ENCODE data around the gene DPP6.

The DPP6 gene

GRCh38 chr7:154856733-154857132, 804.5 kb downstream of the DPP6 start:
- Histone ChIP-seq H3K9ac (ENCODE audit: low read length) (no peak overlapping the region), H3K23ac (ENCODE audit: low read length) (no peak overlapping the region), H3K18ac (ENCODE audit: low read length) (no peak overlapping the region), H3K27ac (ENCODE audit: low read depth, low read length) (no peak overlapping the region), H4K5ac (ENCODE audit: low read length) (no peak overlapping the region), H3K79me1 (ENCODE audit: low read length) (no peaks in the 10 kb centered on the region), H2AK5ac (ENCODE audit: low read length) (no peak overlapping the region), H3K79me2 (ENCODE audit: control insufficient read depth, insufficient read depth, low read length) (no peaks in the 10 kb centered on the region), H2BK5ac (ENCODE audit: low read length) (no peak overlapping the region), H3K4me2 (ENCODE audit: low read length) (no peak overlapping the region), H2BK15ac (replicated peaks; ENCODE audit: low read depth) (no peak overlapping the region), H3K56ac (ENCODE audit: low read length) (no peak overlapping the region), H3K27me3 (ENCODE audit: insufficient read depth, low read length, poor library complexity) (no peaks in the 10 kb centered on the region), H3K4me1 (ENCODE audit: control insufficient read depth, low read depth, low read length) (no peaks in the 10 kb centered on the region), H3K4me3 (ENCODE audit: low read length) (no peak overlapping the region), H4K8ac (ENCODE audit: low read depth, low read length) (no peak overlapping the region), H3K36me3 (ENCODE audit: control insufficient read depth, insufficient read depth, low read length) (no peaks in the 10 kb centered on the region), H3K4ac (ENCODE audit: low read depth, low read length) (no peak overlapping the region), H2BK120ac (ENCODE audit: low read depth, low read length) (no peak overlapping the region)
- no peak for DNase-seq
- no CpG with 5 or more reads among the region's 9 CpGs for WGBS (ENCODE audit: extremely low coverage, insufficient coverage, low lambda C conversion rate)

- Histone ChIP-seq H2AK5ac (ENCODE audit: low read length) (no peak overlapping the region), H2BK120ac (ENCODE audit: low read depth, low read length) (no peak overlapping the region), H3K27me3 (ENCODE audit: insufficient read depth, low read length, poor library complexity) (no peaks in the 10 kb centered on the region), H3K79me1 (ENCODE audit: low read length) (no peaks in the 10 kb centered on the region), H4K5ac (ENCODE audit: low read length) (no peak overlapping the region), H3K23ac (ENCODE audit: low read length) (no peak overlapping the region), H3K36me3 (ENCODE audit: control insufficient read depth, insufficient read depth, low read length) (no peaks in the 10 kb centered on the region), H3K4me1 (ENCODE audit: control insufficient read depth, low read depth, low read length) (no peaks in the 10 kb centered on the region), H3K4me3 (ENCODE audit: low read length) (no peak overlapping the region), H3K4ac (ENCODE audit: low read depth, low read length) (no peak overlapping the region), H2BK15ac (replicated peaks; ENCODE audit: low read depth) (no peak overlapping the region), H3K18ac (ENCODE audit: low read length) (no peak overlapping the region), H3K79me2 (ENCODE audit: control insufficient read depth, insufficient read depth, low read length) (no peaks in the 10 kb centered on the region), H3K4me2 (ENCODE audit: low read length) (no peak overlapping the region), H2BK5ac (ENCODE audit: low read length) (no peak overlapping the region), H4K8ac (ENCODE audit: low read depth, low read length) (no peak overlapping the region), H3K27ac (ENCODE audit: low read depth, low read length) (no peak overlapping the region), H3K9ac (ENCODE audit: low read length) (no peak overlapping the region), H3K56ac (ENCODE audit: low read length) (no peak overlapping the region)
- no CpG with 5 or more reads among the region's 3 CpGs for WGBS (ENCODE audit: extremely low coverage, insufficient coverage, low lambda C conversion rate)
- DNase-seq = no peak
Observed at GRCh38 chr7:154857240-154857639, 805.0 kb downstream of the DPP6 start.

DNA sequence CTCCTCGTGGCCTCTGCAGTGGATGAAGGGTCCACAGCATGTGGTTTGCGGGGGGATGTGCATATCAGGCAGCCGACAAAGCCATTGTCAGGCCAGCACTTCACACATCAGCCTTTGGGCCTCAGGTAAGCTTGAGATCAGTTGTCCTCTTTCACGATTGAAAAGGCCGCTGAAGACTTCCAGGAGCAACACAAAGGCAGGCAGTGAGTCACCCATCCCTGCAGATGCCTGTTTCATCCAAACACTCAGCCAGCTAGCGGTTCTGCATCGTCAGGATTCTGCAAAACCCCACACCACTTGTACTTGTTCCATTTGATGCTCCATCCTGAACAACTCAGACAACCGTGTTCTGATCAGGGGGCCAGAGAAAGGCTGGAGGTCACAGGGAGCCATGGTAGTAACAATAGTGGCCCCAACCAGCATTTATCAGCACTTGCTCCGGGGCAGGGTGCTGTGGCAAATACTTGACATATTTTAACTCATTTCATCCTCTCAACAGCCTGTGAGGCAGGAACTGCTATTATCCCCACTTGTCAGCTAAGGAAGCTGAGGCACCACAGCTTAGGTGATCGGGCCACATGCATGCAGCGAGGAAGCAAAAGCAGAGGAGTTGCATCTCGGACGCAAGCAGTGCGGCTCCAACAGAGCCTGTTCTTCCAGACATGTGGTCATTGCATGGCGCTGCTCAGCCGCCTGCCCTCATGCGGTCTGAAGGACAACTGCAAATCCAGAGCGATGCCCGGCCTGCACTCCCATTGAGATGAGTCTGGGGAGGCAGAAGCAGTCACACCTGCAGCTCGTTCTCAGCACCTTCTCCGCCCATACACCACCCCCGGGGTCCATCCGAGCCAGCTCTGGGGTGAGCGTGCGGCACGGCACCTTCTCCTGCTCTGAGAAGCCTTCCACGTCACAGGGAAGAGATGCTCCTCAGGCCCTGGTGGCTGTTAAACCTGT, 805.8 kb downstream of the DPP6 start:
- Histone ChIP-seq H2BK120ac (ENCODE audit: low read depth, low read length) (no peak overlapping the region), H3K56ac (ENCODE audit: low read length) (no peak overlapping the region), H3K9ac (ENCODE audit: low read length) (no peak overlapping the region), H4K5ac (ENCODE audit: low read length) (no peak overlapping the region), H3K4me2 (ENCODE audit: low read length) (no peak overlapping the region), H3K4ac (ENCODE audit: low read depth, low read length) (no peak overlapping the region), H3K79me1 (ENCODE audit: low read length) (no peaks in the 10 kb centered on the region), H3K4me1 (ENCODE audit: control insufficient read depth, low read depth, low read length) (no peaks in the 10 kb centered on the region), H3K23ac (ENCODE audit: low read length) (no peak overlapping the region), H2AK5ac (ENCODE audit: low read length) (no peak overlapping the region), H3K27me3 (ENCODE audit: insufficient read depth, low read length, poor library complexity) (no peaks in the 10 kb centered on the region), H3K18ac (ENCODE audit: low read length) (no peak overlapping the region), H3K27ac (ENCODE audit: low read depth, low read length) (no peak overlapping the region), H3K79me2 (ENCODE audit: control insufficient read depth, insufficient read depth, low read length) (no peaks in the 10 kb centered on the region), H3K4me3 (ENCODE audit: low read length) (no peak overlapping the region), H3K36me3 (ENCODE audit: control insufficient read depth, insufficient read depth, low read length) (no peaks in the 10 kb centered on the region), H4K8ac (ENCODE audit: low read depth, low read length) (no peak overlapping the region), H2BK5ac (ENCODE audit: low read length) (no peak overlapping the region), H2BK15ac (replicated peaks; ENCODE audit: low read depth) (no peak overlapping the region)
- DNase-seq = peak; percentile 57
- WGBS (ENCODE audit: extremely low coverage, insufficient coverage, low lambda C conversion rate) = no CpG with 5 or more reads among the region's 27 CpGs

DNA sequence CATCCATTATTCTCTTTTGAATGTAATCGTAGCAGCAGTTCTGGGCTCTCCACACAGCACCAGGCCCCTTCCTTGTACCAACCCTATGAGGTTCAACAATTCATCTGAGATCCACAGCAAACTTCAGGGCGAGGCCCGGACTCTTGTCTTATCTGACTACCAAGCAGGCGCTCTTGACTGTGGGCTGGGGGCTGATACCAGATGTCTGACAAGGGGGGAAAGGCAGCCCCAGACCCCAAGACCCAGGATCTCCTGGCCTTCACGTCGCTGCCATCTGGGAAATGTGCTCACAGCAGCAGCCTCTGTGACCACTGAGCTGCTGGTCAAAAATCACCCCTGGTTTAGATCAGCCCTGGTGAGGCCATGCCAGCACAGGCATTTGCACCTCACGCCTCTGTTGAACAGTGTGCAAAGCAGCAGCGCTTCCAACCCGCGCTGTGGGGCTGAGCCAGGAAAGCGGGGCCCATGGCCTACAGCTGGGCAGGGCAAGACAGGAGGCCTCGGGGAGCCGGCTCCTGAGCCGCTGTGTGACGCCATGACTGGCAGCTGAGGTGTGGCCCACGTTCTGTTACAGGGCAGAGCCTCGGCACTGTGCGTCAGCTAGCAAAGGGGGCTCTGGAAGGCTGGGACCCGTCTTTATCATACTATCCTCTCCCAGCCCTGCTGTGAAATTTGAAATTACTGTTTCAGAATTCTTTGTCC, 806.8 kb downstream of the DPP6 start:
- Histone ChIP-seq H3K4me3 (ENCODE audit: low read length) (no peak overlapping the region), H3K79me1 (ENCODE audit: low read length) (no peaks in the 10 kb centered on the region), H3K4ac (ENCODE audit: low read depth, low read length) (no peak overlapping the region), H3K4me1 (ENCODE audit: control insufficient read depth, low read depth, low read length) (no peaks in the 10 kb centered on the region), H3K27ac (ENCODE audit: low read depth, low read length) (no peak overlapping the region), H3K27me3 (ENCODE audit: insufficient read depth, low read length, poor library complexity) (no peaks in the 10 kb centered on the region), H2BK5ac (ENCODE audit: low read length) (no peak overlapping the region), H3K18ac (ENCODE audit: low read length) (no peak overlapping the region), H3K23ac (ENCODE audit: low read length) (no peak overlapping the region), H2AK5ac (ENCODE audit: low read length) (no peak overlapping the region), H3K36me3 (ENCODE audit: control insufficient read depth, insufficient read depth, low read length) (no peaks in the 10 kb centered on the region), H4K5ac (ENCODE audit: low read length) (no peak overlapping the region), H3K79me2 (ENCODE audit: control insufficient read depth, insufficient read depth, low read length) (no peaks in the 10 kb centered on the region), H2BK120ac (ENCODE audit: low read depth, low read length) (no peak overlapping the region), H3K4me2 (ENCODE audit: low read length) (no peak overlapping the region), H3K56ac (ENCODE audit: low read length) (no peak overlapping the region), H2BK15ac (replicated peaks; ENCODE audit: low read depth) (no peak overlapping the region), H4K8ac (ENCODE audit: low read depth, low read length) (no peak overlapping the region), H3K9ac (ENCODE audit: low read length) (no peak overlapping the region)
- no peak for DNase-seq
- WGBS (ENCODE audit: extremely low coverage, insufficient coverage, low lambda C conversion rate) = no CpG with 5 or more reads among the region's 19 CpGs

DNA sequence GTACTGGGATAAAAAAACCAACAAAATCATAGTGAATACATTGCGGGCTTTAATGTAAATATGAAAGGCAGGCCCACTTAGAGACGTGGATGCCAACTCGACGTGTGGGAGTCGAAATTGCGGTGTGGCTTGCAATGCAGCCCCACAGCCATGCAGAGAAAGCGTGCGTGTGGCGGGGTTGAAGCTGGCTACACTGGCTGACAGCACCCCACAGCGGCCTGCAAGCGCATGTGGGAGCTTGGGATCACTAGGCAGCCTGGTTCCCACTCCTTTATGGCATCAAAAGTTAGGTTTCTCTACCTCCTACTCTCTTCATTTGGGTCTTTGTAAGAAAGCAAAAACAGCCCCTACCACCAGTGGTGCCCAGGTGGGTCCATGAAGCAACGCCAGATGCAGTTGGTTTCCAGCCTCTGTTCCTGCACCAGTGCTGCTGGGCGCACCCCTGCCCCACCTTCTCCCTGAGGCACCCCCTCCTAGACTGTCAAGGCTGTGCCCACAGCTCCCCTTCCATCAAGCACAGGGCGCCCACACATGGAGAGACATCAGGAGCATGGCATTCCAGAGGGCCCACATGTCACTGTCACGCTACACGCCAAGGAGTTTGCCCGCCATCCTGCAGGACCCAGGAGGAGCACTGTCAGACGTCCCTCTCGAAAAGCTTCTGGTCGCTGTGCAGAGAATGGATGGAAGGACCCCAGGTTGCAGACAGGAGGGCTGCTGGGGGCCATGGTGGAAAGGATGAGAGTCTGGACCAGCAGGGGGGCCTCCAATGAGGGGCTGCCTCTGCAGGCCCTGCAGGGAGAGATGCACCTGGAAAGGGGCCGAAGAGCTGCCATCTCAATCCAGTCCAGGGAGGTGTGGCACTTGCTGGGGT, 807.8 kb downstream of the DPP6 start:
- WGBS (ENCODE audit: extremely low coverage, insufficient coverage, low lambda C conversion rate) = no CpG with 5 or more reads among the region's 21 CpGs

More for the DNA sequence above, 807.8 kb downstream of the DPP6 start:
- no peaks in the 10 kb centered on the region for H3K79me2 ChIP-seq (ENCODE audit: control insufficient read depth, insufficient read depth, low read length)
- no peak overlapping the region for H3K4me2 ChIP-seq (ENCODE audit: low read length)
- H2BK120ac ChIP-seq (ENCODE audit: low read depth, low read length) = no peak overlapping the region
- H4K8ac ChIP-seq (ENCODE audit: low read depth, low read length) = no peak overlapping the region
- H3K4ac ChIP-seq (ENCODE audit: low read depth, low read length) = no peak overlapping the region
- H3K4me3 ChIP-seq (ENCODE audit: low read length) = no peak overlapping the region
- no peaks in the 10 kb centered on the region for H3K79me1 ChIP-seq (ENCODE audit: low read length)
- no peak overlapping the region for H2AK5ac ChIP-seq (ENCODE audit: low read length)
- H3K36me3 ChIP-seq (ENCODE audit: control insufficient read depth, insufficient read depth, low read length) = no peaks in the 10 kb centered on the region
- H3K4me1 ChIP-seq (ENCODE audit: control insufficient read depth, low read depth, low read length) = no peaks in the 10 kb centered on the region
- no peak overlapping the region for H3K9ac ChIP-seq (ENCODE audit: low read length)
- no peak overlapping the region for H4K5ac ChIP-seq (ENCODE audit: low read length)
- DNase-seq = no peak
- H3K56ac ChIP-seq (ENCODE audit: low read length) = no peak overlapping the region
- H3K18ac ChIP-seq (ENCODE audit: low read length) = no peak overlapping the region
- no peak overlapping the region for H2BK5ac ChIP-seq (ENCODE audit: low read length)
- H3K27me3 ChIP-seq (ENCODE audit: insufficient read depth, low read length, poor library complexity) = no peaks in the 10 kb centered on the region
- no peak overlapping the region for H2BK15ac ChIP-seq (replicated peaks; ENCODE audit: low read depth)
- H3K27ac ChIP-seq (ENCODE audit: low read depth, low read length) = no peak overlapping the region
- H3K23ac ChIP-seq (ENCODE audit: low read length) = peak overlapping the region; percentile 17
